HEK293 (cell line): ENCODE results near the gene TOMM5.

Experiments
- KLF10 ChIP-seq: fragments of 450-650 bp; IDR thresholded peaks from 2 replicates; pipeline ENCODE4 v1.5.1; 2018; ENCODE audit warnings: missing biosample characterization, mild to moderate bottlenecking, missing genetic modification characterization
- YY1 ChIP-seq: fragments of 450-650 bp; formaldehyde crosslinking; IDR thresholded peaks from 2 replicates; pipeline ENCODE4 v1.5.1; 2018; ENCODE audit warnings: missing biosample characterization, missing genetic modification characterization
- ZNF24 ChIP-seq: fragments of 450-650 bp; formaldehyde crosslinking; IDR thresholded peaks from 2 replicates; pipeline ENCODE4 v1.5.1; 2016; ENCODE audit warnings: missing biosample characterization, missing genetic modification characterization
- ZNF707 ChIP-seq: fragments of 450-650 bp; formaldehyde crosslinking; IDR thresholded peaks from 2 replicates; pipeline ENCODE4 v1.5.1; 2016; ENCODE audit warnings: missing biosample characterization, missing genetic modification characterization
- TF ChIP-seq, protein P1 (sequence below): fragments of 450-650 bp; formaldehyde crosslinking; IDR thresholded peaks from 2 replicates; pipeline ENCODE4 v1.5.1; 2016; ENCODE audit warnings: missing biosample characterization, missing genetic modification characterization
- TF ChIP-seq, protein P2 (sequence below): IDR thresholded peaks from 2 replicates; pipeline ENCODE4 v1.6.1; 2011; ENCODE audit warnings: mild to moderate bottlenecking, low read depth, low read length, borderline replicate concordance

DNA sequence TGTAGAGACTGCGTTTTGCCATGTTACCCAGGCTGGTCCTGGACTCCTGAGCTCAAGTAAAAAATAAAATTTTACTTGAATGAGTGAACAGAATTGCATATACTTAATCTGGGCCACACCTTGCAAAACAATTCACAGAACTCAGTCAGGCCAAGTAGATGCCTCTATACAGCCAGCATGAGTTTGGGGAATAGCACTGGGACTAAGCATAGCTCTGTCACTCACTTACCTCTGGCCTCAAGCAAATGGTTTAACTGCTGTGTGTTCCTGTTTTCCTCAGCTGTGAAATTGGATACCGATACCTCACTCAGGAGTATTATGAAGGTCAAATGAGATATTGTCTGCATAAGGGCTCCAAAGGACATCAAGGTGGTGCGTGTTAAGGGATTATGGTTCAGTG lies 47.4 kb upstream of the TOMM5 start:
- no peak for TF ChIP-seq ZNF707 (tag by site-specific recombination)
- TF ChIP-seq, protein P1, sequence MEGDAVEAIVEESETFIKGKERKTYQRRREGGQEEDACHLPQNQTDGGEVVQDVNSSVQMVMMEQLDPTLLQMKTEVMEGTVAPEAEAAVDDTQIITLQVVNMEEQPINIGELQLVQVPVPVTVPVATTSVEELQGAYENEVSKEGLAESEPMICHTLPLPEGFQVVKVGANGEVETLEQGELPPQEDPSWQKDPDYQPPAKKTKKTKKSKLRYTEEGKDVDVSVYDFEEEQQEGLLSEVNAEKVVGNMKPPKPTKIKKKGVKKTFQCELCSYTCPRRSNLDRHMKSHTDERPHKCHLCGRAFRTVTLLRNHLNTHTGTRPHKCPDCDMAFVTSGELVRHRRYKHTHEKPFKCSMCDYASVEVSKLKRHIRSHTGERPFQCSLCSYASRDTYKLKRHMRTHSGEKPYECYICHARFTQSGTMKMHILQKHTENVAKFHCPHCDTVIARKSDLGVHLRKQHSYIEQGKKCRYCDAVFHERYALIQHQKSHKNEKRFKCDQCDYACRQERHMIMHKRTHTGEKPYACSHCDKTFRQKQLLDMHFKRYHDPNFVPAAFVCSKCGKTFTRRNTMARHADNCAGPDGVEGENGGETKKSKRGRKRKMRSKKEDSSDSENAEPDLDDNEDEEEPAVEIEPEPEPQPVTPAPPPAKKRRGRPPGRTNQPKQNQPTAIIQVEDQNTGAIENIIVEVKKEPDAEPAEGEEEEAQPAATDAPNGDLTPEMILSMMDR (tag by site-specific recombination) = no peak
- TF ChIP-seq KLF10 (tag by site-specific recombination) = no peak
- TF ChIP-seq, protein P2, sequence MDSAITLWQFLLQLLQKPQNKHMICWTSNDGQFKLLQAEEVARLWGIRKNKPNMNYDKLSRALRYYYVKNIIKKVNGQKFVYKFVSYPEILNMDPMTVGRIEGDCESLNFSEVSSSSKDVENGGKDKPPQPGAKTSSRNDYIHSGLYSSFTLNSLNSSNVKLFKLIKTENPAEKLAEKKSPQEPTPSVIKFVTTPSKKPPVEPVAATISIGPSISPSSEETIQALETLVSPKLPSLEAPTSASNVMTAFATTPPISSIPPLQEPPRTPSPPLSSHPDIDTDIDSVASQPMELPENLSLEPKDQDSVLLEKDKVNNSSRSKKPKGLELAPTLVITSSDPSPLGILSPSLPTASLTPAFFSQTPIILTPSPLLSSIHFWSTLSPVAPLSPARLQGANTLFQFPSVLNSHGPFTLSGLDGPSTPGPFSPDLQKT = no peak
- no peak for TF ChIP-seq YY1 (tag by site-specific recombination)
- TF ChIP-seq ZNF24 = no peak
